Transverse colon (tissue), 4 donors: ENCODE data around the gene MYOM3.

ENCODE experiments used
- POLR2A ChIP-seq: fragments of 450-650 bp; IDR thresholded peaks from one replicate; pipeline ENCODE4 v1.6.1; 2016; ENCODE audit warnings: antibody characterized with exemption, mild to moderate bottlenecking, moderate library complexity
- POLR2AphosphoS5 ChIP-seq, 3 donors: sonication (generic); formaldehyde crosslinking; IDR thresholded peaks; one replicate each; pipeline ENCODE4 v1.6.1; 2016; ENCODE audit warnings: antibody characterized with exemption in 3 of 3
- TF ChIP-seq, protein P1 (sequence below), 5 experiments: fragments of 200-600 bp in 3 of 5; fragments of 450-650 bp in 2 of 5; sonication (generic) in 3 of 5; IDR thresholded peaks; 1 replicate in 2 of 5; 2 replicates in 3 of 5; pipeline ENCODE4 v1.5.1; 2016 to 2017; ENCODE audit warnings: antibody characterized with exemption in 5 of 5, inconsistent platforms in 3 of 5, mild to moderate bottlenecking in 2 of 5, moderate library complexity in 1 of 5

DNA sequence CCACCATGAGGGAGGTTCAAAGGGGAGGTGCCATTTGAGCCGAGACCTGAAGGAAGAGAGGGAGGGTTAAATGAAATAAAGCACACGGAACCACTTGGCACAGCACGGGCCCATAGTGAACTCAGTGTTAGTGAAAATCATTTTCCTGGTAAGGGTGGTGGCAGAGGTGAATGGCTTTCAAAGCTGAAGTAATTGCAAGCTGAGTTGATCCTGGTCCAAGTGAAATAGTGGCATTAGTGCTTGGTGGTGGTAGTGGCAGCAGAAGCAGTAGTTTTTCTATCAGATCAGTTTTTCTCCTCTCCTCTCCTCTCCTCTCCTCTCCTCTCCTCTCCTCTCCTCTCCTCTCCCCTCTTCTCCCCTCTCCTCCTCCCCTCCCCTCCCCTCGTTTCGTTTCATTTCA lies 101.3 kb downstream of the MYOM3 start:
- no peak for TF ChIP-seq POLR2A
- TF ChIP-seq, protein P1, sequence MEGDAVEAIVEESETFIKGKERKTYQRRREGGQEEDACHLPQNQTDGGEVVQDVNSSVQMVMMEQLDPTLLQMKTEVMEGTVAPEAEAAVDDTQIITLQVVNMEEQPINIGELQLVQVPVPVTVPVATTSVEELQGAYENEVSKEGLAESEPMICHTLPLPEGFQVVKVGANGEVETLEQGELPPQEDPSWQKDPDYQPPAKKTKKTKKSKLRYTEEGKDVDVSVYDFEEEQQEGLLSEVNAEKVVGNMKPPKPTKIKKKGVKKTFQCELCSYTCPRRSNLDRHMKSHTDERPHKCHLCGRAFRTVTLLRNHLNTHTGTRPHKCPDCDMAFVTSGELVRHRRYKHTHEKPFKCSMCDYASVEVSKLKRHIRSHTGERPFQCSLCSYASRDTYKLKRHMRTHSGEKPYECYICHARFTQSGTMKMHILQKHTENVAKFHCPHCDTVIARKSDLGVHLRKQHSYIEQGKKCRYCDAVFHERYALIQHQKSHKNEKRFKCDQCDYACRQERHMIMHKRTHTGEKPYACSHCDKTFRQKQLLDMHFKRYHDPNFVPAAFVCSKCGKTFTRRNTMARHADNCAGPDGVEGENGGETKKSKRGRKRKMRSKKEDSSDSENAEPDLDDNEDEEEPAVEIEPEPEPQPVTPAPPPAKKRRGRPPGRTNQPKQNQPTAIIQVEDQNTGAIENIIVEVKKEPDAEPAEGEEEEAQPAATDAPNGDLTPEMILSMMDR (IDR thresholded peaks at IDR 0.05): no peak
- TF ChIP-seq POLR2AphosphoS5 (IDR thresholded peaks at IDR 0.05): no peak
